Jurkat, Clone E6-1 (cell line): ENCODE measurements around the gene KRTAP19-3. TPM values are rescaled to one million over a fixed set of nuclear protein-coding genes. Genes with fewer than 3 reads are reported as not detected.
"Not testable (repeated sequence)": the region's sequence is repeated elsewhere in the genome, so short reads cannot be mapped to it uniquely, and the experiment has no call there.

ENCODE experiments used
- DNase-seq: peaks from one replicate; pipeline ENCODE4 v3.0.0-alpha.2; 2011; ENCODE audit warnings: low read depth, low spot score
- H3K4me3 ChIP-seq: 2 replicates; pipeline ENCODE4 v1.5.1; 2011; ENCODE audit warnings: mild to moderate bottlenecking, low read length, control low read depth, moderate library complexity
- polyA plus RNA-seq: library from polyadenylated mRNA; unstranded; fragments of >200 nt; gene quantifications from one replicate; pipeline ENCODE4 v1.2.1, GENCODE V29; 2012; ENCODE audit warnings: missing spikeins; ENCODE audit not compliant: insufficient read length, insufficient read depth

KRTAP19-3 gene
- not detected for polyA plus RNA-seq

DNA sequence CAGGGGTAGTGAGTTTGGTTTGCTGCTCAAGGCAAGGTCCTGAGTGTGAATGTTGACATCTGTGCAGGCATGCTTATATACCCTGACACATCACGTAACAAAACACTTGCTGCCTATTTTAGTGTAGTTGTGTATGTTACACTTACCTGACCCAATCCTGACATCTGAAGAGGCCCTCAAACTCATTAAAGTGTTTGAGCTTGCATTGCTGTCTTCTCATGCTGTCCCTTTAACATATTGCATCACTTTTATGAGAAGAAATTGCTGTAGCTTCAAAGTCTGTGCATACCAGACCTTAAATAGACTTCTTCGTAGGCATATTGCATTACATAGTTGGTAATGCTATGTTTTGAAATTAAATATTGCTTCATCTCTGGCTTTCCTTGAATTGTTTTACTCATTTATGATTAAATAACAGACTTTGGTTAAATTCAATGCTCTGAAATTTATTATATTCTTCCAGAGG lies at the start of gene KRTAP19-3:
TSS of gene KRTAP19-3 (minus strand) at position 51 of the 466 bp plus-strand sequence. CDS start 56 bp downstream, outside the sequence.
- no peak for DNase-seq

DNA sequence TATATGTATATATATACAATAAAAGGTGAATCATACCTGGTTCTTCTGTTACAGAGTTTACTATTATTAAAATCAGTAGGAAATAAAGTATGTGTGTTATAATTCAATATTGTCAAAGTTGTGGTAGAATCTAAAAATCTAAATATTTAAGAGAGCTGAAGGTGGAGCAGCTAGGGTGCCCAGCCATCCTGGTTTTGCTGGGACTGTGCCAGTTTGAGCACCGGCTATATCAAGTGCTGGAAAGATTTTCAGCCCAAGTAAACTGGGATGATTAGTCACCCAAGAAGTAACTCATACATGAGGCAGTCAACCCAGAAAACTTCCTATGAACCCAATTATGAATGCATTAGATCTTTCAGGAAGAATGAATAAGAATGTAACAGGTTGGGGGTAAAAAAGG lies 27.1 kb upstream of the KRTAP19-3 start:
- H3K4me3 ChIP-seq, result no peak overlapping the region
- no peak for DNase-seq

More for the DNA sequence above, at the start of gene KRTAP19-3:
- H3K4me3 ChIP-seq, result no peak within 1 kb of the TSS

DNA sequence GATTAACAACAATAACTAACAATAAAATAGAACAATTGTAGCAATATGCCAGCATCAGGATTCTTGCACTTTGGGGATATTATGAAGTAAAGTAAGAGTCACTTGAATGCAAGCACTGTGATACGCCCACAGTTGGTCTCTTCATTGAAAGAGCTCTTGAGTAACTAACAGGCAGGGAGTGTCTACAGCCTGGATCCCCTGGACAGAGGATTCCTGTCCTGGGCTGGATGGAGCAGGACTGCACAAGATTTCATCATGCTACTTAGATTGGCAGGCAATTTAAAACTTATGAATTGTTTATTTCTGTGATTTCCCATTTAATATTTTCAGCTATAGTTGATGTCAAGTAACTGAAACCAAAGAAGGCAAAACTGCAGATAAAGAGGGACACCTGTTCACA lies 23.9 kb upstream of the KRTAP19-3 start:
- no peak for DNase-seq
- no peak overlapping the region for H3K4me3 ChIP-seq

DNA sequence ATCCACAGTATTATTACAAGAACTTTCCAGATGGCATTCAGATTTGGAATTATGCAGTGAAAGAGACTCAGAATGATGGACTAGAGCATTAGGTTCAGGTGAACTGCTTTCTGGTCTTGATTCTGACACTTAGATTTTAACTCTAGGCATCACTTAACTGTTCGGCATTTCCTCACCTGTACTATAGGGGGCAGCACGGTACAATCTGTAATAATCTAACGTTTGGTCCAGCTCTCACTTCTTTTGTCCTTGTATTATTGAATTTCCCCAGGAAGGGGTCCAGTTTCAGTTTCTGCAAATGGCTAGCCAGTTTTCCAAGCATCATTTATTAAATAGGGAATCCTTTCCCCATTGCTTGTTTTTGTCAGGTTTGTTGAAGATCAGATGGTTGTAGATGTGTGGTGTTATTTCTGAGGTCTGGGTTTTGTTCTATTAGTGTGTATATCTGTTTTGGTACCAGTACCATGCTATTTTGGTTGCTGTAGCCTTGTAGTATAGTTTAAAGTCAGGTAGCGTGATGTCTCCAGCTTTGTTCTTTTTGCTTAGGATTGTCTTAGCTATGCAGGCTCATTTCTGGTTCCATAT lies 13.9 kb upstream of the KRTAP19-3 start:
- peak; percentile 6 for DNase-seq
- not testable (repeated sequence) for H3K4me3 ChIP-seq

DNA sequence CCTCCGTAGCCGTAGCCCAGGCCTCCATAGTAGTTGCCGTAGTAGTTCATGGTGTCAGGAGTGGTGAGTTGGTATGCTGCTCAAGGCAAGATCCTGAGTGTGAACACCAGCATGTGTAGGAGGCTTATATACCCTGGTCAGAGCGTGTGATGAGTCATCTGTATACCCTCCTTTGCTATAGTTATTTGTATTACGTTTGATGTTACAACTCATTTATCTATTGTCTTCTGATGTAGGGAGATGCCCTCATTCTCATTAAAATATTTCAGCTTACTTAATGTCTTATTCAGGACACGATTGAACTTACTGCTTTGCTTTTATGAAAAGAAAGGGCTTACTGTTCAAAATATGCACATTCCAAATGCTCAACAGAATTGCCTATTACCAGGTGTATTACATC lies 10.2 kb upstream of the KRTAP19-3 start, which contains the start of gene KRTAP19-5:
TSS of gene KRTAP19-5 (minus strand) at position 101 of the 400 bp plus-strand sequence. CDS start at position 50, 51 bp downstream.
- H3K4me3 ChIP-seq, result no peak within 1 kb of the TSS
- DNase-seq, result no peak

DNA sequence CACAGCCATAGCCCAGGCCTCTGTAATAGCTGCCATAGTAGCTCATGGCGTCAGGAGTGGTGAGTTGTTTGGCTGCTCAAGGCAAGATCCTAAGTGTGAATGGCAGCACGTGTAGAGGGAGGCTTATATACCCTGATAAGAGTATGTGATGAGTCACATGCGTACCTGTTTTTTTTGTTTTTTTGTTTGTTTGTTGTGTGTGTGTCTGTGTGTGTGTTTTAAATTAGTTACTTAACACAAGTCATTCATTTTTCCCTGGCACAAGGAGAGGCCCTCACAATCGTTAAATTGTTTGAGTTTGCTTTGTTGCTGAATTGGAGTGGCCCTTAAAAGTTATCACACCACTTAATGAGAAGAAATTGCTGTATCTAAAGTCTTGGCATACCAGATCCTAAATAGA lies 5.3 kb upstream of the KRTAP19-3 start, which contains the start of gene KRTAP19-4:
TSS of gene KRTAP19-4 (minus strand) at position 101 of the 400 bp plus-strand sequence. CDS start at position 46, 55 bp downstream.
- no peak for DNase-seq

DNA sequence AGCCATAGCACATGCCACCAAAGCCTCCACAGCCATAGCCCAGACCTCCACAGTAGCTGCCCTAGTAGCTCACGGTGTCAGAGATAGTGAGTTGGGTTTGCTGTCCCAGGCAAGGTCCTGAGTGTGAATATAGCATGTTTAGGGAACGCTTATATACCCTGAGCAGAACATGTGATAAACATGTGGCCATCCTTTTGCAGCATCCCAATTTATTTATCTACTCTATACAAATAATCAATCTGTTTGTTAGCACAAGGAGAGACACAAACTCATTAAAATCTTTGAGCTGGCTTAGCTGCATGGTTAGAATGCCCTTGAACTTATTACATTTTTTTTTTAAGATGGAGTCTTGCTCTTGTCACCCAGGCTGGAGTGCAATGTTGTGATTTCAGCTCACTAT lies 4.5 kb downstream of the KRTAP19-3 start, which contains the start of gene KRTAP19-2:
TSS of gene KRTAP19-2 (minus strand) at position 101 of the 400 bp plus-strand sequence. CDS start at position 13, 88 bp downstream.
- DNase-seq, result no peak
- no peak within 1 kb of the TSS for H3K4me3 ChIP-seq

More for the DNA sequence above, 5.3 kb upstream of the KRTAP19-3 start, which contains the start of gene KRTAP19-4:
- no peak within 1 kb of the TSS for H3K4me3 ChIP-seq

DNA sequence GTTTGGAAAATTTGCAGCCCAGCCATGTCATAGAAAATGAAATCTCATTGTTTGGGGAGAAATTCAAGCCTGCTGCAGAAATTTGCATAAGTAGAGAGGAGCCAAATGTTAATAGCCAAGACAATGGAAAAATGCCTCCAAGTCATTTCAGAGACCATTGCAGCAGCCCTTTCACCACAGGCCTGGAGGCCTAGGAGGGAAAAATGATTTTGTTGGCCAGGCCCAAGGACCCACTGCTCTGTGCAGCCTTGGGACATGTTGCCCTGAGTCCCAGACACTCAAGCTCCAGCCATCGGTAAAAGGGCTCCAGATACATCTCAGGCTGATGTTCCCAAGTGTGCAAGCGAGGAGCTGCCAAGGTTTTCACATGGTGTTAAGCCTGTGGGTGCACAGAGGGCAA lies 5.6 kb downstream of the KRTAP19-3 start:
- no peak for DNase-seq
- no peak overlapping the region for H3K4me3 ChIP-seq

DNA sequence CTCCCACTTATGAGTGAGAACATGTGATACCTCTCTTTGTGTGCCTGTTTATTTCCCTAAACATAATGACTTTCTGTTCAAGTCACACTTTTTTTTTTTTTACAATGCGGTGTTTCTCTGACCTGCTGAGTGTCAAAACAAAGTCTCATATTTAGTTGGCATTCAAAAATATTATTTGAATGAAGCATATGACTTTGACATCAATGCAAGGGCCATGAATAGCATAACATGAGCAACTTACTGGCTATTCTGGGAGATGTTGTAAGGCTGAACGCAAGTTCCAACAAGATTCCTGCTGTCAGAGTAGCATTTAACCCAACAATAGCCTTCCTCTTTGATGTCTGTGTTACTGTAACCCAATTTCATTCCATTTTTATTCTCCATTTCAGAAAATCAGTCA lies 9.7 kb downstream of the KRTAP19-3 start:
- DNase-seq, result no peak
- no peak overlapping the region for H3K4me3 ChIP-seq

DNA sequence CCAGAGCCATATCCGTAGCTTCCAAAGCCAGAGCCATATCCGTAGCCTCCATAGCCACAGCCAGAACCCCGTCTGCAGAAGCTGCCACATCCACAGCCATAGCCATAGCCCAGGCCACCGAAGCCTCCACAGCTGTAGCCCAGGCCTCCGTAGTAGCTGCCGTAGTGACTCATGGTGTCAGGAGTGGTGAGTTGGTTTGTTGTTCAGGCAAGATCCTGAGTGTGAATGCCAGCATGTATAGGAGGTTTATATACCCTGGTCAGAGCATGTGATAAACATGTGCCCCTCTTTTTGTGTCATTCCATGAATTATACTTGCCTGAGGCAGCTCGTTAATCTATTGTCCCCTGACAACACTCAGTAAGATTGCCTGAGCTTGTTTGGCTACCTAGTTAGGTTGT lies 11.7 kb downstream of the KRTAP19-3 start, which contains the start of gene KRTAP19-1:
TSS of gene KRTAP19-1 (minus strand) at position 223 of the 400 bp plus-strand sequence. CDS start at position 173, 50 bp downstream.
- H3K4me3 ChIP-seq, result no peak within 1 kb of the TSS
- DNase-seq, result no peak

DNA sequence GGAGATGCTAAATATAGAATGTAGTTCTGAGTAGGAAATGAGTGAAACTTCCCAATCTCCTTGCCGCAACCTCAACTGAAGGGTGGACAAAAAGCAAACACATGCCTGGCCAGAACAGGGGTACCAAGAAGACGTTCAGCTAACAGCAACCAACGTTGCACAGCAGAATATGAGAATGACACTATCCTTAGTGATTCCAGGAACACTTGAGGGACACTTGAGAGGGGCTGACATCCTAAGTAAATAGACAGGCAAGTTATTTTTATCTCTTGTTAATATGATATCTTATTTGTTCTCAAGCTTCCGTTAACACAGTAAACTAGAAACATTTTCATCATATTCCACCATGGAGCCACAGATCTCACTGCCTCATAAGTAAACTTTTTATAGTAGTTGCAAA lies 12.6 kb downstream of the KRTAP19-3 start:
- no peak for DNase-seq
- H3K4me3 ChIP-seq, result no peak overlapping the region

DNA sequence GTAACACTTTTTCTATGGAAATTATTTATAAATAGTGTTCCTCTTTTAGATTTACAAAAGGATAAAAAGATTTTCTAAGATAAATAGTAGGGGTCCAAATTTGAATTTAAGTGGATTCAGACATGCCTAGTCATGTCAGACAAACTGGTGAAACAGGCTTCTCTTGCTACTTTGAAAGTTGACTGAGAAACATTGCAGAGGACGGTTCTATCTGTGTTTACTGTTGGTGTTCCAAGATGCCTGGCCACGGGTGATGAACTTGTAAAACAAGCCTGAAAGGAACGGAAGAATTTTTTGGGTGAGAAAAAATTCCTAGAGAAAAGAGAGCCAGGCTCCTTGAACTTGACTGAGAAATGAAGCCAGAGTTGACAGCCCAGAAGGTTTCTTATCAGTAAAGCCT lies 13.8 kb downstream of the KRTAP19-3 start:
- no peak overlapping the region for H3K4me3 ChIP-seq
- DNase-seq, result no peak

DNA sequence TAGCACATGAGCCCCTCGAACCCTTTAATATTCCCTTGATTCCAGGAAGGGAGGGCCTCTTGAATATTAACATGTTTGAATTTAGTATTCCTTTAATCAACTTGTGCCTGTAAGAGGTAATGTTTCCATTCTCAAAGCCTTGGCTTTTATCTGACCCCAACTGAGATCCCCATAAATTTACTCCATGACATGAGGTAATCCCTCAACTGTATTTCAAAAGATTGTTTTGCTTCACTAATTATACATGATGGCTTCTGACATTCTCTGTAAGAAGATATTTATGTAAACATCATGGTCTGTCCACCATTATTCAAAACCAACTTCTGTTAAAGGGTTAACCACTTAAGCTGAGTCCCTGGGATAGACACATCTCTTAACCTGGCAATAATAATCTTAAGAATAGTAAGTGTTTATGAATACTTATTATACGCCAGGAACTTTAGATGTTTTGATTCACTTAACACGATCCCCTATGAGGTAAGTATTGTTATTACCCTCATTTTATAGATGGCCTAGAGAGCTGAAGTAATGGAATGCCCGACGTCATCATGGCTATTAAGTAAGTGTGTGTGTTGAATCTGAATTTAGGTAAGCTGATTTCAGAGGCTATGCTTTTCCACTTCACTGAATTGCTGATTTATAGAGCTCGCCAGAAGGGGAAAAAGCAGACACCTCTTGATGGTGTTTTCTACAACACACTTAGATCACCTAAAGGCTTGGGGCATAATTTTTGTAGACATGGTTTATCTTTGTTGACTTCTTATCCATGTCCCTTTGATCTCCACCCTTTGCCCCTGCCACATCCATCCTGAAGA lies 22.7 kb downstream of the KRTAP19-3 start:
- DNase-seq, result no peak

DNA sequence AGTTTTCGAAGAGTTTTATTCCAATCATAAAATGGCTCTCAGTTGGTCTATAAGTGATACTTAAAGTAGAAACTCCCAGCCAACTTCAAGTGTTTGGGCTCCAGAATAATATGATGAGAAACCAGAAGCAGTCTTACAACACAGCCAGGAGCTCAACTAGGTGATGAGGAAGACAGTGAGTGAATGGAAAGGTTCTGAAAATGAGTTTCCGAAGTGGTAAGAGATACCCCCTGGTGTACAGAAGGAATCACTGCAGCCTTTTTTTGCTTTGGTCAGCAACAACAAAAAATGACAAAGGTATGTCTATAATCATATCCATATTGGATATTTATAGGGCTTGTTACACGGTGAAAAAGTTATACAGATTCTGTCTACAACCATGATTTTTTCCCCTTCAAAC lies 28.1 kb downstream of the KRTAP19-3 start:
- DNase-seq, result peak; percentile 20
- H3K4me3 ChIP-seq, result no peak overlapping the region

More for the DNA sequence above, 22.7 kb downstream of the KRTAP19-3 start:
- H3K4me3 ChIP-seq, result no peak overlapping the region

DNA sequence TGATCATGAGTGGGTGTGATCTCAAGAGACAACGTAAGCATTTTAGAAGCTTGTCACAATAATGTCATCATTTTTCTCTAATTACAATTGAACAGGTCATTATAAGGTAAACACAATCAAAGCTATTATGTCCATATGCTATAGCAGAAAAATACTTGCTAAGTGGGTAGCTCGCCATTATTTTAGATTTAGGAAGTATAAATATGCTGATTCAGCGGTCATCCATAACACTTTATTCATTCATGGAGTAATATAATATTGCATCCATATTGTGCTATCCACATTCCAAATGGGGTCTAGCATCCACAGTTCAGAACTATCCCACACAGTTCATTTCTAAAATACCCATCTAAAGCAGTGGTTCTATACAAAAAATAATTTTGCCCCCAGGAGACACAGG lies 43.3 kb downstream of the KRTAP19-3 start:
- H3K4me3 ChIP-seq, result no peak overlapping the region
- DNase-seq, result no peak

DNA sequence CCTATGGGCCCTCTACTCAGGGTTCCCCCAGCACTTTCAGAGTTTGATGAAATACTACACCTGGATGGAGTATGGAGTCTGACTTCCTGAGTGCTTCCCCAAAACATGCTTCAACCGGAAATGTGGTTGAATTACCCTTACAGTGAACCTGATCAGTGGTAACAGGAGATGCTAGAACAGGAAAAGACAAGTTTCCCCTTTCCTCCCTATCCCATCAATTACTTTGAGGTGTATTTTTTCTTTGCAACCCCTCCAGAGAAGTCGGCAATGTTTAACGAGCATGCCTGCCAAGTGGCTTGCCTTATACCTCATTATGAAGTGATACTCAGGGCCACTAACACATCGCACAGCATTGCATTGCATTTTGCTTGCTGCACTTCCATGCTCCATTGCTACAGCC lies 44.8 kb downstream of the KRTAP19-3 start:
- peak; percentile 27 for DNase-seq

DNA sequence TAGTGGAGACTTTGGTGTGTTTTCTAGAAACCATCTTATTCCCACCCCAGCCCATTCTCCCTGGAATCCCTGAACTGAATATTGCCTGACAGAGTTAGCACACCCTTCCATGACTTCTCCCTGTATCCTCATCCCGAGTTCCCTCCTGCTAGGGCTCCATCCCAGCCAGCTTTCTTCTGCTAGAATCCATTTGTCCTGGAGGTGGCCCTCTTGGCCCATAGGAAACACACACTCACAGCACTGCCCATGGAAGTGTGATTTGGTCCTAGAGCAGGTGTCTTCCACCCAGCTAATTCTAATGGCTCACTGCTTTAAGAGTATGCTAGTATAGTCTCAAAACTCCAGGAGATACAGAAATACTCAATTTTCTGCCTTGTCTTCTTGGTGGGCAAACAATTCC lies 47.6 kb downstream of the KRTAP19-3 start:
- no peak overlapping the region for H3K4me3 ChIP-seq
- no peak for DNase-seq

More for the DNA sequence above, 44.8 kb downstream of the KRTAP19-3 start:
- H3K4me3 ChIP-seq, result no peak overlapping the region

DNA sequence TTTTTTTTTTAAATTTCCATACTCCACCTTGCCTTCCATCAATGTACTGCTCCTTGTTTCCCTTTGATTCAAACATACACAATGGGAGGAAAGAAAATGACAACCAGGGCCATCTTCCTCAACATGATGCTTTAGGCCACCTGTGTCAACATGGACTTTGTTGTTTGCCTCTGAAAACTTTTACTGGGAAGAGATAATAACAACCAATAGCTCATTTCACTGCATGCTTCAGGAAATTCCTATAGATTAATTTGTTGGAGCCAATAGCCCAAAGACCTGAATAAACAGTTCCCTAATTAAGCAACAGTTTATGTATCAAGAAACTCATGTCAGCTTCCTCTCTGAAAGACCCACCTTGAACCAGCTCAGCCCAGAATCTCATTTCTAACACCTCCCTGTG lies 48.6 kb downstream of the KRTAP19-3 start:
- no peak for DNase-seq

More for the DNA sequence above, 48.6 kb downstream of the KRTAP19-3 start:
- H3K4me3 ChIP-seq, result no peak overlapping the region
